ENCODE measurements around the gene POU3F1. TPM values are rescaled to one million over a fixed set of nuclear protein-coding genes. Genes with fewer than 3 reads are reported as not detected.

POU3F1 gene
- total RNA-seq, 4 donors from 2014 or later = 0.19 TPM; not detected in 3

GRCh38 chr1:38027201-38028104 is 19.1 kb downstream of the POU3F1 start:
- ATAC-seq (ENCODE audit: low FRiP score) (no peak), DNase-seq (ENCODE audit: low spot score) (no peak)
- TF ChIP-seq, protein P1, sequence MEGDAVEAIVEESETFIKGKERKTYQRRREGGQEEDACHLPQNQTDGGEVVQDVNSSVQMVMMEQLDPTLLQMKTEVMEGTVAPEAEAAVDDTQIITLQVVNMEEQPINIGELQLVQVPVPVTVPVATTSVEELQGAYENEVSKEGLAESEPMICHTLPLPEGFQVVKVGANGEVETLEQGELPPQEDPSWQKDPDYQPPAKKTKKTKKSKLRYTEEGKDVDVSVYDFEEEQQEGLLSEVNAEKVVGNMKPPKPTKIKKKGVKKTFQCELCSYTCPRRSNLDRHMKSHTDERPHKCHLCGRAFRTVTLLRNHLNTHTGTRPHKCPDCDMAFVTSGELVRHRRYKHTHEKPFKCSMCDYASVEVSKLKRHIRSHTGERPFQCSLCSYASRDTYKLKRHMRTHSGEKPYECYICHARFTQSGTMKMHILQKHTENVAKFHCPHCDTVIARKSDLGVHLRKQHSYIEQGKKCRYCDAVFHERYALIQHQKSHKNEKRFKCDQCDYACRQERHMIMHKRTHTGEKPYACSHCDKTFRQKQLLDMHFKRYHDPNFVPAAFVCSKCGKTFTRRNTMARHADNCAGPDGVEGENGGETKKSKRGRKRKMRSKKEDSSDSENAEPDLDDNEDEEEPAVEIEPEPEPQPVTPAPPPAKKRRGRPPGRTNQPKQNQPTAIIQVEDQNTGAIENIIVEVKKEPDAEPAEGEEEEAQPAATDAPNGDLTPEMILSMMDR (IDR thresholded peaks at IDR 0.05) = no peak

- no peak for DNase-seq (ENCODE audit: low spot score)
- ATAC-seq (ENCODE audit: low FRiP score) = no peak
- TF ChIP-seq, protein P1 (IDR thresholded peaks at IDR 0.05) = no peak
These were observed 19.9 kb downstream of the POU3F1 start for GRCh38 chr1:38026592-38027200.

DNA sequence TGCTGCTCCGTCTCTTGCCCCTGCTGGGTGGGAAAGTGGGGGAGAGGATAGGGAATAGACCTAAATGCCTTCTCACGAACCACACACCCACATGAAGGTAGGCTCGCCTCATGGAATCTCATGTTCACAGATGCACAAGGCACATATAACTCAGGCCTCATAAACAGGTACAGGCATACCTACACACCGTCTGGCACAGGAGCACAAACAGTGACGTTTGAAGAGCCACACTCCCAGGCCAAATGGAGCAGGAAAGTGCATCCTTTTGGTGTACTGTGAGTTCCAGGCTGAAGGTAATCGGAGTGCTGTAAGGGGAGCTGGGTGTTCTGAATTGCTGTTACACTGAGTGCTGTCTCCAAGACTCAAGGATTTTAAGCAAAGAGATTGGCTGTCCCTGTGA is 20.9 kb downstream of the POU3F1 start:
- ATAC-seq (ENCODE audit: low FRiP score) = no peak
- no peak for DNase-seq (ENCODE audit: low spot score)
- TF ChIP-seq, protein P1 (IDR thresholded peaks at IDR 0.05) = no peak

GRCh38 chr1:38025233-38025632 is 21.4 kb downstream of the POU3F1 start:
- ATAC-seq (ENCODE audit: low FRiP score) = no peak
- TF ChIP-seq, protein P1 (IDR thresholded peaks at IDR 0.05) = no peak
- no peak for DNase-seq (ENCODE audit: low spot score)

DNA sequence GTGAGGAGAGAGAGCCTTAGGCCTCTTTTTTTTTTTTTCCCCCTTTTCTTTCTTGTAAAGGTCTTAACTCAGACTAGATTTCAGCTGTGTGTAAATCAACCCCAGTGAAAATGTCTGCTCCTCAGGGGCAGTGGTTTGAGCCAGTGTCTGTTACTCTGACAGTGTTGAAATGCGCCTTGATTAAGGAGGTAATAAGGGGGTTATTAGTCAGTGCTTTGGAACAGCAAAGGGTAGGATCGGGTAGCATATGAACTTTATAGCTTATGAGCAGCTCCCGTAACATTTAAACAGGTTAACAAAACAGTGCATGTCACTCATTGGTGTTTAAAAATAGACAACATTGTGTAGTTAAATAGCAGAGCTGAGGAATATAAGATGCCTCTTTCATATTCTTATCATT is 23.8 kb downstream of the POU3F1 start:
- TF ChIP-seq, protein P1 (IDR thresholded peaks at IDR 0.05) = no peak
- DNase-seq (ENCODE audit: low spot score) (no peak), ATAC-seq (ENCODE audit: low FRiP score) (no peak)

- ATAC-seq (ENCODE audit: low FRiP score) (no peak), DNase-seq (ENCODE audit: low spot score) (no peak)
- TF ChIP-seq, protein P1 (IDR thresholded peaks at IDR 0.05) = no peak
These were observed 24.6 kb downstream of the POU3F1 start for GRCh38 chr1:38021969-38022368.

Data from omental fat pad (tissue), 4 donors.